Muscle layer of duodenum (tissue), 2 donors: Measurements from ENCODE around the gene FBXW7.
"Not testable (repeated sequence)": the region's sequence is repeated elsewhere in the genome, so short reads cannot be mapped to it uniquely, and the experiment has no call there.

Experiments used
- H3K27ac ChIP-seq: one replicate; pipeline ENCODE4 v1.7.0; 2013; ENCODE audit warnings: mild to moderate bottlenecking, low read length
- H3K27me3 ChIP-seq: one replicate; pipeline ENCODE4 v1.7.0; 2013; ENCODE audit warnings: low read depth, mild to moderate bottlenecking, control low read depth, low read length
- H3K36me3 ChIP-seq, 2 donors: one replicate each; pipeline ENCODE4 v1.7.0; 2013; ENCODE audit warnings: low read length in 2 of 2, control low read depth in 1 of 2, mild to moderate bottlenecking in 1 of 2; ENCODE audit not compliant: insufficient read depth in 2 of 2, control insufficient read depth in 1 of 2
- H3K4me1 ChIP-seq, 2 donors: one replicate each; pipeline ENCODE4 v1.7.0; 2013; ENCODE audit warnings: low read length in 2 of 2, mild to moderate bottlenecking in 2 of 2, control low read depth in 1 of 2, moderate library complexity in 1 of 2; ENCODE audit not compliant: insufficient read depth in 2 of 2, control insufficient read depth in 1 of 2
- H3K4me3 ChIP-seq, 2 donors: one replicate each; pipeline ENCODE4 v1.7.0; 2013; ENCODE audit warnings: low read length in 2 of 2, low read depth in 1 of 2, mild to moderate bottlenecking in 1 of 2
- H3K9me3 ChIP-seq, 2 donors: one replicate each; pipeline ENCODE4 v1.7.0; 2013; ENCODE audit warnings: low read length in 2 of 2, control low read depth in 1 of 2, mild to moderate bottlenecking in 1 of 2; ENCODE audit not compliant: control insufficient read depth in 1 of 2
- donor health status: healthy.

FBXW7 gene

DNA sequence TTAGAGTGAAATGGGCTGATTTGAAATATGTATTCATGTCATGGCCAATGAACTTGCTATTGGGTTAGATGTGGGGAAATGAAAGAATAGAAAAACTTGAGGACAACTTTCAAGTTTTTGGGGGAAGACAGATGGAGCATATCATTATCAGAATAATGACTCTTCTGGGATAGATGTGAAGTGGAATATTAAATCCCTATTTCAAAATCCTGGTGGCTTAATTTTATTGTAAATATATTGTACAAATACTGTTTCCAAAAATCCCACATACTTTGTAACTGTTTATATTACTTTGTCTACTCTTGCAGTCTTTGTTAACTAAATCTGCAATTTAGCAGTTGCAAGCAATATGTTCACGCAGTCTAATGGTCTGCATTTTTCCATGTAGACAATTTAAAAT, 35.9 kb upstream of the FBXW7 start:
- Histone ChIP-seq H3K27me3 (no peaks in the 10 kb centered on the region), H3K36me3 (no peaks in the 10 kb centered on the region), H3K4me3 (no peak overlapping the region), H3K27ac (no peak overlapping the region), H3K4me1 (no peaks in the 10 kb centered on the region), H3K9me3 (no peaks in the 10 kb centered on the region)

DNA sequence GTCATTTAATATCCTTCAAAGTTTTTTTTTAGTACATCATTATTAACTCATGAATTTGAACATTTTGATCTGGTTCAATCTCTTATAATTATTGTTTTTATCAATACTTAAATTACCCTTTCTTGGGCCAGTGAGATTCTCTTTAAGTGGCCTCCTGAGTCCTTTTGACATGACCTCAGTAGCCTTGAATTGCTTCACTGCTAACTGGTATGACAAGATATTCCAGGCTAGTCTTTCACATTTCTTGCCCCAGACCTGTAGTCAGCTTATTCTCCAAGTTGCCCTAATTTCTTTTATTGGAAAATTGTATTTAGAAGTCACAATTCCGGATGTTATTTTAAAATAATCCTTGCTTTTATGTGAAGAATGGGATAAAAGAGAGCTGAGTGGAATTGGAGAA, 35.4 kb upstream of the FBXW7 start:
- Histone ChIP-seq H3K36me3 (no peaks in the 10 kb centered on the region), H3K9me3 (no peaks in the 10 kb centered on the region), H3K4me3 (no peak overlapping the region)

DNA sequence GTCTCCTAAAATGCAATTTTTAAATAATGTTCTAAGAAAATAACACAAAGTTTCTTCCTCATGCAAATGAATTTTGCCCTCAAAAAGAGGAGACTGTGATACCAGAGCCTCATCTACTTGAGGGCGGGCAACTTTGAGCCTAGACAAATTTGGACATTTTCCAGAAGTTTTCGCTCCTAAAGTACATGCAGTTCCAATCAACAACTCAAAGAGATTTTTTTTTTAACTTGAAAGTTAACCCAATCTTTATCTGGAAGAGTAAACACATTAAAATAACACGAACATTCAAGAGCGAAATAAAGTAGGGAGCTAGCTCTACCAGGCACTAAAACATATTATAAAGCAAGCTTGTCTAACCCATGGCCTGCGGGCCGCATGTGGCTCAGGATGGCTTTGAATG, 29.4 kb upstream of the FBXW7 start:
- Histone ChIP-seq H3K27me3 (no peaks in the 10 kb centered on the region), H3K4me1 (no peaks in the 10 kb centered on the region), H3K9me3 (no peaks in the 10 kb centered on the region), H3K27ac (no peak overlapping the region), H3K4me3 (no peak overlapping the region), H3K36me3 (no peaks in the 10 kb centered on the region)

More for the DNA sequence above, 35.4 kb upstream of the FBXW7 start:
- H3K4me1 ChIP-seq, result no peaks in the 10 kb centered on the region
- H3K27me3 ChIP-seq, result no peaks in the 10 kb centered on the region
- no peak overlapping the region for H3K27ac ChIP-seq

DNA sequence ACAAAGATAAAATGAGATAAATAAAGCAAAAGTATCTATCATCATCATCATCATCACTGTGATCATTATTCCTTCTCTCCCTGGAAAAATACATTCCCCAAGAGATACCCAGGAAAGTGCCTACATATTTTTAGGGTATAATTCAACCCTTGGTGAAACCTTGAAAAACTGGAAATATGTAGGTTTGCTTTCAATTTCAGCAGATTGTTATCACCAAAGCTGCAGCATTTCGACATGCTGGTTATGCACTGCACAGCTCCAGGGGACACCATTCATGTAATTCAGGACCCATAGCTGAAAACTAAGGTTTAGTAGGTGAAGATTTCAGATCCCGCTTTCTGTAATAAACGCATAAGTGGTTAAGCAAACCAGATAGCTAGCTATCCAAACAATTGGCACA, 28.4 kb upstream of the FBXW7 start:
- Histone ChIP-seq H3K36me3 (no peaks in the 10 kb centered on the region), H3K27ac (no peak overlapping the region), H3K4me1 (no peaks in the 10 kb centered on the region), H3K4me3 (no peak overlapping the region), H3K9me3 (no peaks in the 10 kb centered on the region), H3K27me3 (no peaks in the 10 kb centered on the region)

DNA sequence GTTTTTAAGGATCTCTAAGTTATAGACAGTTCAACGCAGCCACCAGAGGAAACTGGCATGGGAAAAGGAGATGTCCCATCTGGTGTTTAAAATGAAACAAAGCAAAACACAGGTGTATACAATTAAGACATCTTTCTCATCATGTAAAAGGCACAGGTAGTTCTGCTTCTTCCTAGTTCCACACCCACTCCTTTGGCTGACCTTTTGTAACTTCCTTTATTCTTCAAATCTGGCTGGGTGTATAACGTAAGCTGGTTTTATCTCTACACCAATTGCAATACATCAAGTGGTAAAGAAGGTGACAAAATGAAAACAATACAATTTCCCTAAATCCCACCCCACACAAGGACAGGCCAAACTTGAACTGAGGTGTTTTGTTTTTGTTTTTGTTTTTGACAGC, 27.3 kb upstream of the FBXW7 start:
- H3K9me3 ChIP-seq, result no peaks in the 10 kb centered on the region
- no peak overlapping the region for H3K4me3 ChIP-seq
- no peaks in the 10 kb centered on the region for H3K4me1 ChIP-seq
- no peaks in the 10 kb centered on the region for H3K36me3 ChIP-seq
- no peak overlapping the region for H3K27ac ChIP-seq
- no peaks in the 10 kb centered on the region for H3K27me3 ChIP-seq

DNA sequence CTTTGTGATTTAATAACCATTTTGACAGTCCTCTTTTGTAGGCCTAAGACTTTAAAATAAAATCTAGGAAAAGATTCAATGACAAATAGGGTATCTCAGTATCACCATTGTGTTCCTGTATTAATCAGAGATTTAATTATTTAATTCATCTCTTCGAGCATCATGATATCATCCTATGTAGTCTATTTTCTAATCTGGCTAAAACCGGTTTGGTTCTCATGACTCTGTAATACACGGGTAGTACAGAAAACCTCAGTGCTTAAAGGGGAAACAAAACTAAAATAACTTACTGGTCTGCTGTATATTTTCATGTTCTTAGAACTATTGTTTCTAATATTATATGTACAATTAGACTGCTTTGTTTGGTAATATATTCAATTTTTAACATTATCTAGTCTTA, 23.7 kb upstream of the FBXW7 start:
- no peaks in the 10 kb centered on the region for H3K4me1 ChIP-seq
- H3K4me3 ChIP-seq, result no peak overlapping the region
- no peak overlapping the region for H3K27ac ChIP-seq
- H3K36me3 ChIP-seq, result no peaks in the 10 kb centered on the region
- H3K27me3 ChIP-seq, result no peaks in the 10 kb centered on the region
- H3K9me3 ChIP-seq, result no peaks in the 10 kb centered on the region

DNA sequence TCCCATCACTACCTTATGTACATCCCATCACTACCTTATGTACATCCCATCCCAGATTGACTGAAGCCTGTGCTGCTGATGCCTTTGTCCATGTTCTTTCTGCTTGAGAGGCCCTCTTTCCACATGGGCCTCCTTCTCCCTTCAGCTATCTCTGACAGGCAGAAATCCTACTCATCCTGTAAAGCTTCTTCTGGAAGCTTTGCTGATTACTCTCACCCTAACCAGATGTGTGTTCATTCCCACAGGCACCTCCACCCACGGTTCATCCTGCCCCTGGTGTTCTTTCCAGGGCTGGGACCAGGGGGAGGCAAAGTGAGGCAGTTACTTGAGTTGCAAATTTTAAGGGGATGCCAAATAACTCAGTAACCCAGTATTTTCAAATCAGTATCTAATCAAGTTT, 22.5 kb upstream of the FBXW7 start:
- Histone ChIP-seq H3K9me3 (no peaks in the 10 kb centered on the region), H3K4me3 (no peak overlapping the region), H3K4me1 (no peaks in the 10 kb centered on the region), H3K36me3 (no peaks in the 10 kb centered on the region), H3K27ac (no peak overlapping the region), H3K27me3 (no peaks in the 10 kb centered on the region)

DNA sequence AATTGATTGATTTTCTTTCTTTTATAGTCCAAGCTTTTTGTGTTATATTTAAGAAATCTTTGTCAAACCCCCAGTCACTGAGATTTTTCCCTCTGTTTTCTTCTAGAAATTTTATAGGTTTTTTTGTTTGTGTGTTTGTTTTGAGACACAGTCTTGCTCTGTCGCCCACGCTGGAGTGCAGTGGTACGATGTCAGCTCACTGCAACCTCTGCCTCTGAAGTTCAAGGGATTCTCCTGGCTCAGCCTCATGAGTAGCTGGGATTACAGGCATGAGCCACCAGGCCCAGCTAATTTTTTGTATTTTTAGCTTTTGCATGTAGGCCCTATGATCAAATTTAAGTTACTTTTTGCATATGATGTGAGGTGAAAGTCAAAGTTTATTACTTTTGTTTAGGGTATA, 20.9 kb upstream of the FBXW7 start:
- Histone ChIP-seq H3K27ac (no peak overlapping the region), H3K36me3 (no peaks in the 10 kb centered on the region), H3K9me3 (no peaks in the 10 kb centered on the region), H3K4me3 (no peak overlapping the region), H3K4me1 (no peaks in the 10 kb centered on the region), H3K27me3 (no peaks in the 10 kb centered on the region)

DNA sequence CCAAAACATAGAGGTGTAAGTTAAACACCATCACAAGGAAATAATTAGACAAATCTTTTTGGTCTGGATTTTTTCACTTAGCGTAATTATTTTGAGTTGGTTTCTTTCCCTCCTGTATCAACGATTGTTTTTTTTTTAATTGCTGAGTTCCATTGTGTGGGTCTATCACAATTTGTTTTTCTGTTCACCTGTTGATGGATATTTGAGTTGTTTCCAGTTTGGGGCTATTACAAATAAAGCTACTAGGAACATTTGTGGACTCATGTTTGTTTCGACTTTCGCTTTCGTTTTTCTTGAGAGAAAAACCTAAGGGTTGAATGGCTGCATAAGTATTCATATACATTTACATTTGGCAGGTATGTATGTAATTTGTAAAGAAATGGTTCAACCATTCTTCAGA, 20.4 kb upstream of the FBXW7 start:
- Histone ChIP-seq H3K9me3 (no peaks in the 10 kb centered on the region), H3K4me1 (no peaks in the 10 kb centered on the region), H3K27me3 (no peaks in the 10 kb centered on the region), H3K27ac (no peak overlapping the region), H3K4me3 (no peak overlapping the region), H3K36me3 (no peaks in the 10 kb centered on the region)

DNA sequence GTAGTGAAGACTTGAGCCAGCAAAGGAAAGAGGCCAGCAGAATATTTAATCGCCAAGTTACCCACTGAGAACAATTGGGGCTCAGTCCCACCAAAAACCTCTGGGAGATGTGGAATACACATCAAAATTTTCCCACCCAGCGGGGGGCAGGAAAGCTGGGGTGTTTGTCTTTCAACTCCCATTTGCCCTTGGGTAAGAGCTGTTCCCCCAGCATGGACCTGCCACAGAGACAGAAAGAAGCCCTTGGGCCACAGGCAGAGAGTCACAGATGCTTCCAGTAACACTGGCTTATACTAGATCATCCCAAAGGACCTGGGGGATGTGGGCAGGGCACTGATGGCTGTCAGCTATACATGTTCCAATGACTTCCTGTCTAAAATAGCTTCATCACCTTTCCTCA, 18.9 kb upstream of the FBXW7 start:
- H3K4me1 ChIP-seq, result no peaks in the 10 kb centered on the region

DNA sequence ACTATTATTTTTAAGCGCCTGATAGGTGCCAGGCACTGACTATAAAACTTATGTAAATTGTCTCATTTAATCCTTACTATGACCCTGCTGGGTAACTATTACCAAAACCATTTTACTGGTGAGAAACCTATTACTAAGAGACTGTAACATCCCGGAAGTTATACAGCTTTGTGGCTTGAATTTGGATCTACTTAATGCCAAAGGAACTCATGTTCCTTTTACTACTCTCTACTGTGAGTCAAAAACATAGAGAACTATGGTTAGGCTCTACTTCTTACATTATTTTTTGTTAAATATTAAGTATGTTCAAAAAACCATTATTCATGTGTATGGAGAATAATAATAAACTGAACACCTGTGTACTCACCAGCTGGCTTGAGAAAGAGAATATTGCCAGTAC, 14.8 kb upstream of the FBXW7 start:
- H3K36me3 ChIP-seq, H3K9me3 ChIP-seq, H3K27me3 ChIP-seq: not testable (repeated sequence)

More for the DNA sequence above, 18.9 kb upstream of the FBXW7 start:
- Histone ChIP-seq H3K27ac (no peak overlapping the region), H3K9me3 (no peaks in the 10 kb centered on the region), H3K36me3 (no peaks in the 10 kb centered on the region), H3K4me3 (no peak overlapping the region), H3K27me3 (no peaks in the 10 kb centered on the region)

DNA sequence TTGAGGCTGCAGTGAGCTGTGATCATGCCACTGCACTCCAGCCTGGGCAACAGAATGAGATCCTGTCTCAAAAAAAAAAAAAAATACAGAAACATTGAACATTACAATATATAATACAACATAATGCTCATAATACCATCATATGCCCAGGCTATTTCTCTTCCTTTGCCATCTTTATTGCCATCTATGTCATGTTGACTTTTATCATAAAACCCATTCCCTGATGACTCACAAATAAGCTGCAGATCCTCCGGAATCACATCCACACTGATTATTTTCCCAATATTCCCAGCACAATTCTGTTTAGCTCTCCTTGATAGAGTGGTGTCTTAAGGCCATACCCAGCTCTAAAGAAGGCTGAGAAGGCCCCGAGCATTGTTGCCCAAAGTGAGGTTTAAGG, 9.2 kb upstream of the FBXW7 start:
- Histone ChIP-seq H3K27ac (no peak overlapping the region), H3K36me3 (no peaks in the 10 kb centered on the region), H3K27me3 (no peaks in the 10 kb centered on the region), H3K9me3 (no peaks in the 10 kb centered on the region), H3K4me1 (no peaks in the 10 kb centered on the region), H3K4me3 (no peak overlapping the region)

More for the DNA sequence above, 14.8 kb upstream of the FBXW7 start:
- H3K27ac ChIP-seq, H3K4me3 ChIP-seq, H3K4me1 ChIP-seq: not testable (repeated sequence)
